ENCODE data around the gene SLC24A4. TPM values are rescaled to one million over a fixed set of nuclear protein-coding genes. Genes with fewer than 3 reads are reported as not detected.
A peak's percentile ranks its signal among the peaks of the same experiment; 100 is the strongest.

Gene SLC24A4
- total RNA-seq, 1 donor from 2014 or later = 1.5 TPM

DNA sequence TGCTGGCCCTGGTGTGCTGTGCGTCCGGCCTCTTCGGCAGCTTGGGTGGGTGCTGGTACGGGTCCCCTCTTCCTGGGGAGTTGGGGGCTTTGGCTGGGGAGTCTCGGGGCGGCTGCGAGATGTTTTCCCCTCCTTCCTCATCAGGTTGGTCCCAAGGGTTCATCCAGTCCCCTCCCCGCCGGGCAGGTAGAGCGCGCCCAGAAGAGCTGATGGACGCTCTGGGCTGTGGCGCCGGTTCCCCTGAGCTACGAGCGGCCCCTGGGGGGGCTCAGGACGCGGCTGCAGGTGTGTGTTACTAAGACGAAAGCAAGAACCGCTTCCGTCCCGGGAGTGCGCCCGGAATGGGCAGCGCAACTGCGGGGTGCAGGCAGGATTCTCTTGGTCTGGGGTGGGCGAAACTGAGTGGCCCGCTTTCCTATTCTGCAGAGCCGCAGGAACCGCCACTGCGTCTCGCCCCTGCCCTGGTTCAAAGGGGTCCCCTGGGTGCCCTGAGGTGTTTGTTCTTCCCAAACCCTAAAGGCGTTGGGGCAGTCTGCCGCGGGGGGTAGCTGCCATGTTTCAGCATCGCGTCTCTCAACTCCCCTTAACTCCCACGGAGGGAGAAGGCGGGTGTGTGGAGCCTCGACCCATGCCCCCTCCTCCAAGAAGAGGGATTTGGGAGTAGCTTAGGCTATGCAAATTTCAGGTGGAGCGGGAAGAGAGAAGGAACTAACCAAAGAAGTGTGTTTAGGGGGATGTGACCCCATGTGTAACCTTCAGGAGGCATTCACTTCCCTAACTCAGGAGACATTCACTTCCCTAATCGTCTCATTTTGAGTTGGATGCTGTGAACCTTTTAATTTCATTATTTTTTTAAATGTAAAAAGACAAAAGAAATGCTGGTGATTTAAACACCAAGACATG, 1.2 kb downstream of the SLC24A4 start:
- intact Hi-C loops (cut with DNase I) = no loop called here
- no peak overlapping the region for H3K27ac ChIP-seq
- H3K9me3 ChIP-seq = no peaks in the 10 kb centered on the region
- H3K36me3 ChIP-seq = no peaks in the 10 kb centered on the region
- no peaks in the 10 kb centered on the region for H3K27me3 ChIP-seq
- no peak for DNase-seq (ENCODE audit: extremely low spot score in 2 of 2)
- H3K4me3 ChIP-seq = peak overlapping the region; percentile 31 to 50
- H3K4me1 ChIP-seq = peaks cover 16% of the 10 kb centered on the region
- TF ChIP-seq POLR2AphosphoS5 (IDR thresholded peaks at IDR 0.05; ENCODE audit: insufficient read depth in 1 of 2, low read depth in 1 of 2) = no peak

DNA sequence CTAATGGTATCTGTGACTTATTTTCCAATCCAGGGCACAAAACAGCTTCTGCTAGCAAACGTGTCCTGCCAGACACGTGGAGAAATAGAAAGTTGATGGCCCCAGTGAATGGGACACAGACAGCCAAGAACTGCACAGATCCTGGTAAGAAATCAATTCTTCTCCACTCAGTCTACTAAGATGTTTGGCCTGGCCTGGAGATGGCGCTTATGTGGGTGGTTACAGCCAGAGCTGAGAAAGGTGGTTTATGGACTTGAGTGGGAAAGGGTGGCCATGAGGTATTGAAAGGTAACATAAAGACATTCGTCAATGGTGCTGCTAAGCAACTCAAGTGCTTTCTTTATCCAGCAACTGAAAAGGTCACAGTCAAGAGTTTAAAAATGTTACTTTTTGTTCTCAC, 2.9 kb downstream of the SLC24A4 start:
- H3K36me3 ChIP-seq = no peaks in the 10 kb centered on the region
- intact Hi-C loops (cut with DNase I) = no loop called here
- H3K4me3 ChIP-seq = no peak overlapping the region
- no peaks in the 10 kb centered on the region for H3K9me3 ChIP-seq
- no peak overlapping the region for H3K27ac ChIP-seq
- H3K4me1 ChIP-seq = peaks cover 16% of the 10 kb centered on the region
- H3K27me3 ChIP-seq = no peaks in the 10 kb centered on the region
- TF ChIP-seq POLR2AphosphoS5 (IDR thresholded peaks at IDR 0.05; ENCODE audit: insufficient read depth in 1 of 2, low read depth in 1 of 2) (no peak), POLR2A (IDR thresholded peaks at IDR 0.05) (no peak)
- TF ChIP-seq, protein P1, sequence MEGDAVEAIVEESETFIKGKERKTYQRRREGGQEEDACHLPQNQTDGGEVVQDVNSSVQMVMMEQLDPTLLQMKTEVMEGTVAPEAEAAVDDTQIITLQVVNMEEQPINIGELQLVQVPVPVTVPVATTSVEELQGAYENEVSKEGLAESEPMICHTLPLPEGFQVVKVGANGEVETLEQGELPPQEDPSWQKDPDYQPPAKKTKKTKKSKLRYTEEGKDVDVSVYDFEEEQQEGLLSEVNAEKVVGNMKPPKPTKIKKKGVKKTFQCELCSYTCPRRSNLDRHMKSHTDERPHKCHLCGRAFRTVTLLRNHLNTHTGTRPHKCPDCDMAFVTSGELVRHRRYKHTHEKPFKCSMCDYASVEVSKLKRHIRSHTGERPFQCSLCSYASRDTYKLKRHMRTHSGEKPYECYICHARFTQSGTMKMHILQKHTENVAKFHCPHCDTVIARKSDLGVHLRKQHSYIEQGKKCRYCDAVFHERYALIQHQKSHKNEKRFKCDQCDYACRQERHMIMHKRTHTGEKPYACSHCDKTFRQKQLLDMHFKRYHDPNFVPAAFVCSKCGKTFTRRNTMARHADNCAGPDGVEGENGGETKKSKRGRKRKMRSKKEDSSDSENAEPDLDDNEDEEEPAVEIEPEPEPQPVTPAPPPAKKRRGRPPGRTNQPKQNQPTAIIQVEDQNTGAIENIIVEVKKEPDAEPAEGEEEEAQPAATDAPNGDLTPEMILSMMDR (IDR thresholded peaks at IDR 0.05) = no peak
- DNase-seq (ENCODE audit: extremely low spot score in 2 of 2) = no peak

DNA sequence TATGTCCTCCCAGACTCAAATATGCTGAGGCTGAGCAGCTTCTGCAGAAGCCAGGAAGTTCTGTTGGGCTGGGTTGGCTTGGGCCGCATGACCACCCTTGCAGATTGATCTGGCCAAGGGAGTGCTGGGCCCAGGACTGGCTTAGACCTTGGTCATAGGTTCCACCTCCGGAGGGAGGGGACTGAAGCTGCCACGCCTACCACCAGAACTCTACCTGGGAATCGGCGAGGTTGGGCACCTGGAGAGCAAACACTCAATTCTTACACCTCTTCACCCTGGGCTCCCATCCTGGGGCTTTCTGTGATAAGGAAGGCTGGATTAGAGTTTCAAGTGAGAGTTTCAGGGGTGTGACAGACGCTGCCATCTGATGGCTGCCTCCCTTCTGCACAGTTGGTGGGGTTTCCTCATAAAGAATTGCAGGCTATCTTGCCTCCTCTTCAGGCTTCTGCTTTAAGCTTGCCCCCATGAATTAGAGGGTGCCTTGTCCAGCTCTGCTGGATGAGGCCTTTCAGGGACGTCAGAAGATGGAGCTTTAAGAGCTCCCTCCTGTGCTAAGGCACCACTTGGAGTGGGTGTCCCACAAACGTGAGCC, 5.8 kb downstream of the SLC24A4 start:
- Histone ChIP-seq H3K27me3 (no peaks in the 10 kb centered on the region), H3K4me1 (peaks cover 6% of the 10 kb centered on the region), H3K9me3 (no peaks in the 10 kb centered on the region), H3K4me3 (no peak overlapping the region), H3K27ac (no peak overlapping the region), H3K36me3 (no peaks in the 10 kb centered on the region)
- intact Hi-C loops (cut with DNase I) = no loop called here
- DNase-seq (ENCODE audit: extremely low spot score in 2 of 2) = no peak
- no peak for TF ChIP-seq POLR2AphosphoS5 (IDR thresholded peaks at IDR 0.05; ENCODE audit: insufficient read depth in 1 of 2, low read depth in 1 of 2)
- TF ChIP-seq, protein P1 (IDR thresholded peaks at IDR 0.05) = no peak
- TF ChIP-seq POLR2A (IDR thresholded peaks at IDR 0.05) = no peak

DNA sequence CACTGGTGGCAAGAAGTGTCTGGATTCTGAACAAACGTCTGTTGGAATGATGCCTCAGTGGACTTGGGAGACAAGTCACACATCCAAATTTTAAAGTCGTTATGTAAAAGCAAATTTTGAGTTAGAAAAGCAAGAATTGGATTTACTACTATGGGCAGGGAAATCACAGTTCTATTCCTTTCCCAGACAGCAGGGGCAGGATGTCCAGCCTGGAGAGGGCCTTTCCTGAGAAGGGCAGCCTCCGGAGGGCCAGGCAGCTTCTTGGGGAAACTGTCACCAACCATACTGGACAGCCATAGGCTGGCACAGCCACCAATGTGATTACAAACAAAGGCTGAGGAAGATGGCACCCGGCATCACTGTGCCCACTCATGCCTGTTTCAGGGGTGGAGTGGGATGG, 11.1 kb downstream of the SLC24A4 start:
- H3K4me3 ChIP-seq = no peak overlapping the region
- no peaks in the 10 kb centered on the region for H3K9me3 ChIP-seq
- no peak for DNase-seq (ENCODE audit: extremely low spot score in 2 of 2)
- intact Hi-C loops (cut with DNase I) = no loop called here
- H3K36me3 ChIP-seq = no peaks in the 10 kb centered on the region
- no peak overlapping the region for H3K27ac ChIP-seq
- no peak for TF ChIP-seq POLR2A (IDR thresholded peaks at IDR 0.05)
- TF ChIP-seq, protein P1 (IDR thresholded peaks at IDR 0.05) = no peak
- TF ChIP-seq POLR2AphosphoS5 (IDR thresholded peaks at IDR 0.05; ENCODE audit: insufficient read depth in 1 of 2, low read depth in 1 of 2) = no peak
- H3K27me3 ChIP-seq = no peaks in the 10 kb centered on the region
- H3K4me1 ChIP-seq = no peaks in the 10 kb centered on the region

DNA sequence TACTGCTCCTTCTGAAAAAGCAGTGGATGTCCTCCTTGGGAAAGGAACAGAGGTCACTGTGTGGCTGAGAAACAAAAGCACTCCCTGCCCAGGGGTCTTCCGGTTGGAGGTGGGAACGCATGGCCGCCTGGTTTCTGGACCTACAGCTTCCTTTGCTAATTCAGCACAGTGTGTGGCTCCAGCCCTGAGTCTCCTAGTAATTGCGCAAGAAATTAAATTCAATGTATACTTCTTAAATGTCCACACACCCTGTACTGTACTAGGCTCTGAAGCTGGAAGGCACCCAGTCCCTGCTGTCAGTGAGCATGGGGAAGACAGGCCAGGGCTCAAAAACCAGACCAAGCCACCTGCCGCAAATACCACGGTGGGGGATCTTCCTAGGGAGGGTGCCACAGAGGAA, 13.4 kb downstream of the SLC24A4 start:
- Histone ChIP-seq H3K9me3 (no peaks in the 10 kb centered on the region), H3K4me3 (no peak overlapping the region), H3K36me3 (no peaks in the 10 kb centered on the region), H3K27me3 (no peaks in the 10 kb centered on the region), H3K4me1 (no peaks in the 10 kb centered on the region), H3K27ac (no peak overlapping the region)
- DNase-seq (ENCODE audit: extremely low spot score in 2 of 2) = no peak
- intact Hi-C loops (cut with DNase I) = no loop called here
- TF ChIP-seq, protein P1 (IDR thresholded peaks at IDR 0.05) = no peak
- TF ChIP-seq POLR2AphosphoS5 (IDR thresholded peaks at IDR 0.05; ENCODE audit: insufficient read depth in 1 of 2, low read depth in 1 of 2) (no peak), POLR2A (IDR thresholded peaks at IDR 0.05) (no peak)

Measured in vagina (tissue), 2 donors.